ENCODE results near the gene PROCA1. TPM values are rescaled to one million over a fixed set of nuclear protein-coding genes. Genes with fewer than 3 reads are reported as not detected.

Gene PROCA1
- total RNA-seq, 1 experiment from 2014 or later = 4.4 TPM

- H3K9me3 Mint-ChIP-seq (ENCODE audit: unreplicated experiment) = no peaks in the 10 kb centered on the region
- Histone ChIP-seq H3K36me3 (ENCODE audit: control insufficient read depth, insufficient read depth, low read length) (no peaks in the 10 kb centered on the region; the same call in 1 of the 2 replicates), H3K9me3 (no peaks in the 10 kb centered on the region), H3K4me1 (no peaks in the 10 kb centered on the region), H3K4me3 (ENCODE audit: low read depth, low read length) (no peak overlapping the region), H3K27me3 (replicated peaks; ENCODE audit: control insufficient read depth, insufficient read depth, low read length) (no peaks in the 10 kb centered on the region)
- no peak overlapping the region for H3K4me3 Mint-ChIP-seq (ENCODE audit: unreplicated experiment)
- intact Hi-C loops (cut with micrococcal nuclease; ENCODE audit: unreplicated experiment) = no loop called here
- no peak overlapping the region for H3K27ac Mint-ChIP-seq (ENCODE audit: unreplicated experiment)
- ChIA-PET CTCF (interaction anchor here (0.9 to 1.2 kb wide), 2 partner anchors 8 to 15 kb away, joined by 3 to 6 read pairs; no protein-coding TSS in a partner anchor), POLR2A (interaction anchor here (0.9 to 1.0 kb wide), 2 partner anchors 9 to 10 kb away, joined by 3 to 5 read pairs; no protein-coding TSS in a partner anchor)
- no peaks in the 10 kb centered on the region for H3K27me3 Mint-ChIP-seq (ENCODE audit: insufficient read depth, unreplicated experiment)
- no peaks in the 10 kb centered on the region for H3K4me1 Mint-ChIP-seq (ENCODE audit: low read depth, unreplicated experiment)
- TF ChIP-seq, protein P1, sequence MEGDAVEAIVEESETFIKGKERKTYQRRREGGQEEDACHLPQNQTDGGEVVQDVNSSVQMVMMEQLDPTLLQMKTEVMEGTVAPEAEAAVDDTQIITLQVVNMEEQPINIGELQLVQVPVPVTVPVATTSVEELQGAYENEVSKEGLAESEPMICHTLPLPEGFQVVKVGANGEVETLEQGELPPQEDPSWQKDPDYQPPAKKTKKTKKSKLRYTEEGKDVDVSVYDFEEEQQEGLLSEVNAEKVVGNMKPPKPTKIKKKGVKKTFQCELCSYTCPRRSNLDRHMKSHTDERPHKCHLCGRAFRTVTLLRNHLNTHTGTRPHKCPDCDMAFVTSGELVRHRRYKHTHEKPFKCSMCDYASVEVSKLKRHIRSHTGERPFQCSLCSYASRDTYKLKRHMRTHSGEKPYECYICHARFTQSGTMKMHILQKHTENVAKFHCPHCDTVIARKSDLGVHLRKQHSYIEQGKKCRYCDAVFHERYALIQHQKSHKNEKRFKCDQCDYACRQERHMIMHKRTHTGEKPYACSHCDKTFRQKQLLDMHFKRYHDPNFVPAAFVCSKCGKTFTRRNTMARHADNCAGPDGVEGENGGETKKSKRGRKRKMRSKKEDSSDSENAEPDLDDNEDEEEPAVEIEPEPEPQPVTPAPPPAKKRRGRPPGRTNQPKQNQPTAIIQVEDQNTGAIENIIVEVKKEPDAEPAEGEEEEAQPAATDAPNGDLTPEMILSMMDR (IDR thresholded peaks at IDR 0.05; ENCODE audit: insufficient read depth in 1 of 2, low read depth in 1 of 2, low read length in 1 of 2, severe bottlenecking in 1 of 2, unreplicated experiment in 1 of 2) = no peak
- peaks cover 6% of the 10 kb centered on the region for H3K36me3 Mint-ChIP-seq (ENCODE audit: insufficient read depth, unreplicated experiment)
- no peak for DNase-seq
- BruUV-seq (replicated peaks) = no TSS peak
These were observed 23.6 kb upstream of the PROCA1 start for GRCh38 chr17:28735242-28735722.

DNA sequence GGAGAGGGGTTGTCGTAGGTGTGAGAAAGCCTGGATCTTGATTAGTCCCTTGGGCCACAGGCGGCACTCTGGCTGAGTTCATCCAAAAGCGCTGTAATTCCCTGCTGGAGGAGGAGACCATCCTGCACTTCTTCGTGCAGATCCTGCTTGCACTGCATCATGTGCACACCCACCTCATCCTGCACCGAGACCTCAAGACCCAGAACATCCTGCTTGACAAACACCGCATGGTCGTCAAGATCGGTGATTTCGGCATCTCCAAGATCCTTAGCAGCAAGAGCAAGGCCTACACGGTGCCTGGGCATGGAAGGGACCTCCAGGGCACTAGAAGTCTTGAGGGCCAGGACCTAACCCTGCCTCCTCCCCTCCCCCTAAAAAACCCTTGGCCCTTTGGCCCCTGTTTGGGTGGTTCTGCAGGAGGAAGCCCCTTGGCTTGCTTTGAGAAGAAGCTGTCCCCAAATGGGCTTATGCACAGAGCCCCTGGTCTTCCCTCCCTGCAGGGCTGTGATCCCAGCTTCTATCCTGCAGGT, 23.1 kb upstream of the PROCA1 start:
- CTCF ChIA-PET = interaction anchor here (1.2 kb wide), 1 partner anchor 15 kb away, joined by 3 read pairs; no protein-coding TSS in a partner anchor
- intact Hi-C loops (cut with micrococcal nuclease; ENCODE audit: unreplicated experiment) = no loop called here
- TF ChIP-seq, protein P1 (IDR thresholded peaks at IDR 0.05; ENCODE audit: insufficient read depth in 1 of 2, low read depth in 1 of 2, low read length in 1 of 2, severe bottlenecking in 1 of 2, unreplicated experiment in 1 of 2) = no peak
- no peak for DNase-seq
- no peaks in the 10 kb centered on the region for H3K9me3 Mint-ChIP-seq (ENCODE audit: unreplicated experiment)
- Histone ChIP-seq H3K4me1 (no peaks in the 10 kb centered on the region), H3K36me3 (ENCODE audit: control insufficient read depth, insufficient read depth, low read length) (no peaks in the 10 kb centered on the region; the same call in 1 of the 2 replicates), H3K4me3 (ENCODE audit: low read depth, low read length) (no peak overlapping the region), H3K27me3 (replicated peaks; ENCODE audit: control insufficient read depth, insufficient read depth, low read length) (no peaks in the 10 kb centered on the region), H3K9me3 (no peaks in the 10 kb centered on the region)
- no peak overlapping the region for H3K27ac Mint-ChIP-seq (ENCODE audit: unreplicated experiment)
- BruUV-seq (replicated peaks) = no TSS peak
- H3K4me1 Mint-ChIP-seq (ENCODE audit: low read depth, unreplicated experiment) = peaks cover 3% of the 10 kb centered on the region
- H3K36me3 Mint-ChIP-seq (ENCODE audit: insufficient read depth, unreplicated experiment) = peaks cover 6% of the 10 kb centered on the region
- no peak overlapping the region for H3K4me3 Mint-ChIP-seq (ENCODE audit: unreplicated experiment)
- H3K27me3 Mint-ChIP-seq (ENCODE audit: insufficient read depth, unreplicated experiment) = no peaks in the 10 kb centered on the region
- POLR2A ChIA-PET = interaction anchor here (0.9 to 1.0 kb wide), 3 partner anchors 8 to 12 kb away, joined by 3 to 5 read pairs (median 5); no protein-coding TSS in a partner anchor

GRCh38 chr17:28733346-28733745, 21.7 kb upstream of the PROCA1 start:
- CTCF ChIA-PET = no interaction called here
- peaks cover 13% of the 10 kb centered on the region for H3K4me1 Mint-ChIP-seq (ENCODE audit: low read depth, unreplicated experiment)
- intact Hi-C loops (cut with micrococcal nuclease; ENCODE audit: unreplicated experiment) = no loop called here
- H3K9me3 Mint-ChIP-seq (ENCODE audit: unreplicated experiment) = no peaks in the 10 kb centered on the region
- no peak overlapping the region for H3K4me3 Mint-ChIP-seq (ENCODE audit: unreplicated experiment)
- no peaks in the 10 kb centered on the region for H3K27me3 Mint-ChIP-seq (ENCODE audit: insufficient read depth, unreplicated experiment)
- no TSS peak for BruUV-seq (replicated peaks)
- Histone ChIP-seq H3K36me3 (ENCODE audit: control insufficient read depth, insufficient read depth, low read length) (no peaks in the 10 kb centered on the region), H3K4me3 (ENCODE audit: low read depth, low read length) (no peak overlapping the region), H3K27me3 (replicated peaks; ENCODE audit: control insufficient read depth, insufficient read depth, low read length) (no peaks in the 10 kb centered on the region), H3K4me1 (no peaks in the 10 kb centered on the region), H3K9me3 (no peaks in the 10 kb centered on the region)
- H3K36me3 Mint-ChIP-seq (ENCODE audit: insufficient read depth, unreplicated experiment) = peaks cover 15% of the 10 kb centered on the region
- POLR2A ChIA-PET = no interaction called here
- H3K27ac Mint-ChIP-seq (ENCODE audit: unreplicated experiment) = no peak overlapping the region
- DNase-seq = no peak
- TF ChIP-seq, protein P1 (IDR thresholded peaks at IDR 0.05; ENCODE audit: insufficient read depth in 1 of 2, low read depth in 1 of 2, low read length in 1 of 2, severe bottlenecking in 1 of 2, unreplicated experiment in 1 of 2) = no peak

Measured in Caco-2 (cell line).